OCI-LY1 (cell line): ENCODE results near the gene CCNY.

ENCODE experiments used
- H2AFZ ChIP-seq: fragments of 200-600 bp; sonication (generic), shearing (Covaris generic); 2 replicates; pipeline ENCODE4 v1.6.0; 2014; ENCODE audit warnings: antibody characterized with exemption, mild to moderate bottlenecking, low read length
- H3F3A ChIP-seq: fragments of 200-600 bp; sonication (generic), shearing (Covaris generic); 2 replicates; pipeline ENCODE4 v1.6.0; 2014; ENCODE audit warnings: mild to moderate bottlenecking, antibody characterized with exemption, low read length, moderate library complexity; ENCODE audit not compliant: insufficient read depth
- H3K27ac ChIP-seq: fragments of 200-600 bp; sonication (generic); 2 replicates; pipeline ENCODE4 v1.5.1; 2014; ENCODE audit warnings: low read length, mixed run types, mild to moderate bottlenecking, low read depth; ENCODE audit not compliant: poor library complexity, severe bottlenecking
- H3K27me3 ChIP-seq: fragments of 200-600 bp; sonication (generic); 2 replicates; pipeline ENCODE4 v1.6.0; 2014; ENCODE audit warnings: antibody characterized with exemption, mild to moderate bottlenecking, low read length, moderate library complexity; ENCODE audit not compliant: insufficient read depth
- H3K36me3 ChIP-seq: fragments of 200-600 bp; sonication (generic); 2 replicates; pipeline ENCODE4 v1.6.1; 2014; ENCODE audit warnings: mild to moderate bottlenecking, antibody characterized with exemption, low read length, moderate library complexity, mixed read lengths; ENCODE audit not compliant: insufficient read depth
- H3K4me1 ChIP-seq: fragments of 200-600 bp; sonication (generic); 2 replicates; pipeline ENCODE4 v1.5.1; 2014; ENCODE audit warnings: mild to moderate bottlenecking, low read length, moderate library complexity; ENCODE audit not compliant: insufficient read depth, severe bottlenecking
- H3K4me2 ChIP-seq: fragments of 200-600 bp; sonication (generic), shearing (Covaris generic); 2 replicates; pipeline ENCODE4 v1.6.1; 2014; ENCODE audit warnings: low read length
- H3K4me3 ChIP-seq: fragments of 200-600 bp; sonication (generic); 2 replicates; pipeline ENCODE4 v1.5.1; 2014; ENCODE audit warnings: low read length, low read depth, mild to moderate bottlenecking, mixed read lengths; ENCODE audit not compliant: poor library complexity, severe bottlenecking
- H3K79me2 ChIP-seq: fragments of 200-600 bp; shearing (Covaris generic); 2 replicates; pipeline ENCODE4 v1.6.1; 2016; ENCODE audit warnings: mixed run types, low read length, mixed read lengths; ENCODE audit not compliant: insufficient read depth
- H3K9ac ChIP-seq: fragments of 200-600 bp; sonication (generic), shearing (Covaris generic); 2 replicates; pipeline ENCODE4 v1.6.1; 2014; ENCODE audit warnings: mild to moderate bottlenecking, low read length, mixed read lengths
- H3K9me2 ChIP-seq: fragments of 200-600 bp; sonication (generic), shearing (Covaris generic); 2 replicates; pipeline ENCODE4 v1.6.1; 2014; ENCODE audit warnings: low read depth, mild to moderate bottlenecking, low read length, mixed read lengths
- H3K9me3 ChIP-seq: fragments of 200-600 bp; shearing (Covaris generic); 2 replicates; pipeline ENCODE4 v1.6.1; 2014; ENCODE audit warnings: low read length, mixed read lengths
- H4K20me1 ChIP-seq: fragments of 200-600 bp; sonication (generic), shearing (Covaris generic); 2 replicates; pipeline ENCODE4 v1.6.0; 2016; ENCODE audit warnings: mild to moderate bottlenecking, low read length; ENCODE audit not compliant: insufficient read depth
- EZH2 ChIP-seq: fragments of 200-600 bp; sonication (generic), shearing (Covaris generic); IDR thresholded peaks from 2 replicates; pipeline ENCODE4 v1.8.0; 2017; ENCODE audit warnings: borderline replicate concordance, mixed run types, mild to moderate bottlenecking, antibody characterized with exemption, low read length, moderate library complexity, mixed read lengths
- TF ChIP-seq, protein P1 (sequence below): fragments of 200-600 bp; sonication (generic), shearing (Covaris generic); IDR thresholded peaks from 2 replicates; pipeline ENCODE4 v1.5.1; 2017; ENCODE audit warnings: mild to moderate bottlenecking, antibody characterized with exemption, low read length, moderate library complexity, mixed read lengths

CCNY gene

DNA sequence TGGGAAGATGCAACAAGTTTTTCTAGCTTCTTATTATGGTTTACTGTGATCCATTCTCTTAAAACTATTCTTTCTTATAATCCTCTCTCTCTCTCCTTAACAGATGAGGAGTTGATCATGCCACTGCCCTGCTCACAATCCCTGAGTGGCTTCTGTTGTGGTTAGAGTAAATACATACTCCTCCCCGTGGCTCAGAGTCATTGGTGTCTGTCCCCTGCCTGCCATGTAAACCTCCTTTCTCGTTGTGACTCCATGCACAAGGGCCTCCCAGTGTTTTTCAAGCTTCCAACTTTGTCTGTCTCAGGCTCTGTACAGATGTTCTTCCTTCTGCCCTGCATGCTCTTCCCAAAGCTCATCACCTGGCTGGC lies 20.4 kb downstream of the CCNY start:
- no peak for TF ChIP-seq EZH2
- TF ChIP-seq, protein P1, sequence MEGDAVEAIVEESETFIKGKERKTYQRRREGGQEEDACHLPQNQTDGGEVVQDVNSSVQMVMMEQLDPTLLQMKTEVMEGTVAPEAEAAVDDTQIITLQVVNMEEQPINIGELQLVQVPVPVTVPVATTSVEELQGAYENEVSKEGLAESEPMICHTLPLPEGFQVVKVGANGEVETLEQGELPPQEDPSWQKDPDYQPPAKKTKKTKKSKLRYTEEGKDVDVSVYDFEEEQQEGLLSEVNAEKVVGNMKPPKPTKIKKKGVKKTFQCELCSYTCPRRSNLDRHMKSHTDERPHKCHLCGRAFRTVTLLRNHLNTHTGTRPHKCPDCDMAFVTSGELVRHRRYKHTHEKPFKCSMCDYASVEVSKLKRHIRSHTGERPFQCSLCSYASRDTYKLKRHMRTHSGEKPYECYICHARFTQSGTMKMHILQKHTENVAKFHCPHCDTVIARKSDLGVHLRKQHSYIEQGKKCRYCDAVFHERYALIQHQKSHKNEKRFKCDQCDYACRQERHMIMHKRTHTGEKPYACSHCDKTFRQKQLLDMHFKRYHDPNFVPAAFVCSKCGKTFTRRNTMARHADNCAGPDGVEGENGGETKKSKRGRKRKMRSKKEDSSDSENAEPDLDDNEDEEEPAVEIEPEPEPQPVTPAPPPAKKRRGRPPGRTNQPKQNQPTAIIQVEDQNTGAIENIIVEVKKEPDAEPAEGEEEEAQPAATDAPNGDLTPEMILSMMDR = no peak
- Histone ChIP-seq H3K27me3 (no peaks in the 10 kb centered on the region), H3K4me2 (no peak overlapping the region), H3K9ac (no peak overlapping the region), H4K20me1 (0 out of 2 replicates have a peak, but pooled peaks cover 2% of the 10 kb centered on the region), H3K9me2 (no peaks in the 10 kb centered on the region), H3K9me3 (no peaks in the 10 kb centered on the region), H3K4me3 (no peak overlapping the region), H3K79me2 (no peaks in the 10 kb centered on the region), H2AFZ (no peak overlapping the region), H3F3A (no peaks in the 10 kb centered on the region), H3K4me1 (no peaks in the 10 kb centered on the region), H3K36me3 (no peaks in the 10 kb centered on the region), H3K27ac (no peak overlapping the region)

DNA sequence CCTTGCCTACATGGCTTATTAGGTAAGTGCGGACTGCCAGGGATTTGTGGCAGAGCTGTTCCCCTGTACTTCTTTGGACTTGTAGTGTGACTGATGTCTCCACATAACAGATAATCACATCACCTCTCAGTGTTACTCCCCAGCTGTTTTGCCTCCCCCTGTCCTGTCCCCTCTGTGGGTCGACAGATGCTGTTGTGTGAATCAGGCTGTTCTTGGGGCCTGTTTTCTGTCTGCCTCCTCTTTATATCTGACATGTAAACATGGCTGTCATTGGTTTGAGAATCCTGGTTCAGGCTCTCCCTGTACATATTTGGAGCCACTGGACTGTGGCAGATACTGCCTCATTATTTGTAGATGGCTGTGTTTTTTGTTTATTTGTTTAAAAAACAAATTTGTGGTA lies 22.7 kb downstream of the CCNY start:
- H3K4me2 ChIP-seq = no peak overlapping the region
- peaks cover 4% of the 10 kb centered on the region; the same call in 1 of the 2 replicates for H3K27me3 ChIP-seq
- H3K79me2 ChIP-seq = no peaks in the 10 kb centered on the region
- no peak overlapping the region for H3K9ac ChIP-seq
- 0 out of 2 replicates have a peak, but pooled peaks cover 2% of the 10 kb centered on the region for H4K20me1 ChIP-seq
- H3K27ac ChIP-seq = no peak overlapping the region
- no peaks in the 10 kb centered on the region for H3K9me3 ChIP-seq
- no peak for TF ChIP-seq EZH2
- H3F3A ChIP-seq = no peaks in the 10 kb centered on the region
- no peaks in the 10 kb centered on the region for H3K4me1 ChIP-seq
- no peak overlapping the region for H2AFZ ChIP-seq
- H3K4me3 ChIP-seq = no peak overlapping the region
- no peaks in the 10 kb centered on the region for H3K9me2 ChIP-seq
- no peaks in the 10 kb centered on the region for H3K36me3 ChIP-seq

DNA sequence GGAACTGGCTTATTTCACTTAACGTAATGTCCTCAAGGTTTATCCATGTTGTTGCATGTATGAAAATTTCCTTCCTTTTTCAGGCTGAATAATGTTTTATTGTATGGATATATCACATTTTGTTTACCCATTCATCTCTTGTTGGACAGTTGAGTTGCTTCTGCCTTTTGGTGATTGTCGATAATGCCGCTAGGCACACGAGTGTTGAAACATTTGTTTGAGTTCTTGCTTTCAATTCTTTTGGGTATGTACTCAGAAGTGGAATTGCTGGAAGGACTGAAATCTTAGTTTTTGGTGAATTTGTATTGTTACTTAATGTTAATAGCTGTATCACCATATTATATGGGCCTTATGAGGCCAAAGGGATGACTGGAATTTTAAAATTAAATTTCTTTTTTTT lies 23.6 kb downstream of the CCNY start:
- Histone ChIP-seq H3K27me3 (peaks cover 4% of the 10 kb centered on the region; the same call in 1 of the 2 replicates), H3K4me2 (no peak overlapping the region), H3K9ac (no peak overlapping the region), H3F3A (no peaks in the 10 kb centered on the region), H3K36me3 (no peaks in the 10 kb centered on the region), H3K9me2 (no peaks in the 10 kb centered on the region), H3K4me1 (no peaks in the 10 kb centered on the region), H2AFZ (no peak overlapping the region), H3K79me2 (no peaks in the 10 kb centered on the region), H3K27ac (no peak overlapping the region), H3K9me3 (no peaks in the 10 kb centered on the region), H3K4me3 (no peak overlapping the region), H4K20me1 (0 out of 2 replicates have a peak, but pooled peaks cover 2% of the 10 kb centered on the region)
- TF ChIP-seq, protein P1 = no peak
- no peak for TF ChIP-seq EZH2

DNA sequence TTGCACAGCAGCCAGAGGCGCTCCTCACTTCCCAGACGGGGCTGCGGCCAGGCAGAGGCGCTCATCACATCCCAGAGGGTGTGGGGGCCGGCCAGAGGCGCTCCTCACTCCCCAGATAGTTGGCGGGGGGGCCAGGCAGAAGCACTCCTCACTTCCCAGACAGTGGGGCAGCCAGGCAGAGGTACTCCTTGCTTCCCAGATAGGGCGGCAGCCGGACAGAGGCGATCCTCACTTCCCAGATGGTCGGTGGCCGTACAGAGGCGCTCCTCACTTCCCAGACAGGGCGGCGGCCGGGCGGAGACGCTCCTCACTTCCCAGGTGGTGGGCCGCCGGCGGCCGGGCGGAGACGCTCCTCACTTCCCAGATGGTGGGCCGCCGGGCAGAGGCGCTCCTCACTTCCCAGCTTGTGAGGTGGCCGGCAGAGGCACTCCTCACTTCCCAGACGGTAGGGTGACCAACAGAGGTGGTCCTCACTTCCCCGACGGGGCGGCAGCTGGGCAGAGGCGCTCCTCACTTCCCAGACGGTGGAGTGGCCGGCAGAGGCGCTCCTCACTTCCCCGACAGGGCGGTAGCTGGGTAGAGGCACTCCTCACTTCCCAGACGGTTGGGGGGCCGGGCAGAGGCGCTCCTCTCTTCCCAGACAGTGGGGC lies 26.5 kb downstream of the CCNY start:
- Histone ChIP-seq H3K4me2 (no peak overlapping the region), H3K79me2 (no peaks in the 10 kb centered on the region), H2AFZ (no peak overlapping the region), H3K36me3 (no peaks in the 10 kb centered on the region), H3F3A (no peaks in the 10 kb centered on the region), H3K4me3 (no peak overlapping the region), H3K27me3 (peaks cover 4% of the 10 kb centered on the region; the same call in 1 of the 2 replicates), H3K9ac (no peak overlapping the region), H3K9me2 (no peaks in the 10 kb centered on the region), H4K20me1 (peaks cover 2% of the 10 kb centered on the region; the same call in 1 of the 2 replicates), H3K9me3 (no peaks in the 10 kb centered on the region), H3K4me1 (no peaks in the 10 kb centered on the region), H3K27ac (no peak overlapping the region)
- TF ChIP-seq, protein P1 = no peak
- no peak for TF ChIP-seq EZH2
